Thyroid gland (tissue), 4 donors: ENCODE results near the gene PLCB1. TPM values are rescaled to one million over a fixed set of nuclear protein-coding genes. Genes with fewer than 3 reads are reported as not detected.

Source experiments
- DNase-seq, 2 donors: peaks; one replicate each; pipeline ENCODE4 v3.0.0-alpha.2; 2019
- H3K27ac ChIP-seq, 3 donors: fragments of 200-600 bp; sonication (generic); 1 replicate in 2 of 3; 2 replicates in 1 of 3; pipeline ENCODE4 v1.5.1; 2016 to 2019; ENCODE audit warnings: mild to moderate bottlenecking in 1 of 3, moderate library complexity in 1 of 3
- H3K27me3 ChIP-seq: fragments of 200-600 bp; sonication (generic); one replicate; pipeline ENCODE4 v1.5.1; 2019
- H3K36me3 ChIP-seq, 2 donors: fragments of 200-600 bp; sonication (generic); one replicate each; pipeline ENCODE4 v1.5.1; 2016 to 2019
- H3K4me1 ChIP-seq, 2 donors: fragments of 200-600 bp; sonication (generic); one replicate each; pipeline ENCODE4 v1.5.1; 2017 to 2019
- H3K4me3 ChIP-seq, 3 donors: fragments of 200-600 bp; sonication (generic); replicated peaks in 1 of 3; 1 replicate in 2 of 3; 2 replicates in 1 of 3; pipeline ENCODE4 v1.5.1; 2016; ENCODE audit warnings: mild to moderate bottlenecking in 1 of 3
- H3K9me3 ChIP-seq: fragments of 200-600 bp; sonication (generic); one replicate; pipeline ENCODE4 v1.5.1; 2017
- CTCF ChIP-seq, 6 experiments: fragments of 200-600 bp in 3 of 6; fragments of 450-650 bp in 3 of 6; sonication (generic) in 3 of 6; IDR thresholded peaks; one replicate each; pipeline ENCODE4 v1.5.1; 2016 to 2019; ENCODE audit warnings: antibody characterized with exemption in 6 of 6, mild to moderate bottlenecking in 2 of 6, inconsistent platforms in 1 of 6, moderate library complexity in 1 of 6
- POLR2A ChIP-seq, 2 donors: fragments of 450-650 bp; IDR thresholded peaks; one replicate each; pipeline ENCODE4 v1.6.1; 2017; ENCODE audit warnings: antibody characterized with exemption in 2 of 2, mild to moderate bottlenecking in 2 of 2, moderate library complexity in 1 of 2
- WGBS, 2 donors: methylation state at CpG; one replicate each; pipeline ENCODE4 v1.1.5; 2017; 5-methylcytosine and 5-hydroxymethylcytosine counted together
- intact Hi-C: fragments of 100-400 bp; cut with DNase I; formaldehyde crosslinking; loops from one replicate; pipeline ENCODE4 v1.15.1; 2023
- total RNA-seq, 4 donors: library from RNA; depleted of rRNA; stranded (reverse); fragments of >200 nt; gene quantifications; one replicate each; pipeline ENCODE4 v1.2.3, GENCODE V29; 2016

PLCB1 gene
- total RNA-seq, 4 donors from 2014 or later: 7.3 to 14.1 (median 11.0) TPM

- WGBS, 2 donors: 82 to 85% methylated on average over 2 of the region's 2 CpGs
- H3K9me3 ChIP-seq: no peaks in the 10 kb centered on the region
Measured at GRCh38 chr20:8271727-8272126, 139.7 kb downstream of the PLCB1 start.

GRCh38 chr20:8272766-8273165, 140.7 kb downstream of the PLCB1 start:
- Histone ChIP-seq H3K27ac (no peak overlapping the region), H3K4me1 (no peaks in the 10 kb centered on the region), H3K9me3 (no peaks in the 10 kb centered on the region), H3K36me3 (no peaks in the 10 kb centered on the region), H3K4me3 (no peak overlapping the region), H3K27me3 (no peaks in the 10 kb centered on the region)
- 88 to 89% methylated on average over 1 of the region's 1 CpG for WGBS, 2 donors
- intact Hi-C loops: no loop called here
- no peak for DNase-seq
- no peak for TF ChIP-seq CTCF (IDR thresholded peaks at IDR 0.05)
- no peak for TF ChIP-seq POLR2A (IDR thresholded peaks at IDR 0.05)

More at GRCh38 chr20:8271727-8272126, 139.7 kb downstream of the PLCB1 start:
- Histone ChIP-seq H3K27me3 (no peaks in the 10 kb centered on the region), H3K4me1 (no peaks in the 10 kb centered on the region), H3K4me3 (no peak overlapping the region), H3K27ac (no peak overlapping the region), H3K36me3 (no peaks in the 10 kb centered on the region)
- DNase-seq: no peak
- intact Hi-C loops: no loop called here
- no peak for TF ChIP-seq CTCF (IDR thresholded peaks at IDR 0.05)
- TF ChIP-seq POLR2A (IDR thresholded peaks at IDR 0.05): no peak

- Histone ChIP-seq H3K36me3 (no peaks in the 10 kb centered on the region), H3K27ac (no peak overlapping the region), H3K9me3 (no peaks in the 10 kb centered on the region), H3K4me1 (no peaks in the 10 kb centered on the region), H3K4me3 (no peak overlapping the region), H3K27me3 (no peaks in the 10 kb centered on the region)
- no peak for TF ChIP-seq CTCF (IDR thresholded peaks at IDR 0.05)
- TF ChIP-seq POLR2A (IDR thresholded peaks at IDR 0.05): no peak
- intact Hi-C loops: no loop called here
- DNase-seq: no peak
- WGBS, 2 donors: 89 to 90% methylated on average over 2 of the region's 2 CpGs
Measured at GRCh38 chr20:8284902-8285301, 152.8 kb downstream of the PLCB1 start.

- WGBS, 2 donors: 90% methylated on average over 5 of the region's 5 CpGs
- Histone ChIP-seq H3K4me3 (no peak overlapping the region), H3K9me3 (no peaks in the 10 kb centered on the region), H3K27ac (no peak overlapping the region), H3K27me3 (no peaks in the 10 kb centered on the region), H3K4me1 (no peaks in the 10 kb centered on the region), H3K36me3 (no peaks in the 10 kb centered on the region)
- TF ChIP-seq POLR2A (IDR thresholded peaks at IDR 0.05): no peak
- TF ChIP-seq CTCF (IDR thresholded peaks at IDR 0.05): no peak
- no peak for DNase-seq
- intact Hi-C loops: no loop called here
Measured at GRCh38 chr20:8287340-8287739, 155.3 kb downstream of the PLCB1 start.

- 85 to 94% methylated on average over 1 of the region's 1 CpG for WGBS, 2 donors
- Histone ChIP-seq H3K27ac (no peak overlapping the region), H3K9me3 (no peaks in the 10 kb centered on the region), H3K36me3 (no peaks in the 10 kb centered on the region), H3K4me1 (no peaks in the 10 kb centered on the region), H3K27me3 (no peaks in the 10 kb centered on the region), H3K4me3 (no peak overlapping the region)
- DNase-seq: no peak
- intact Hi-C loops: no loop called here
- no peak for TF ChIP-seq POLR2A (IDR thresholded peaks at IDR 0.05)
- no peak for TF ChIP-seq CTCF (IDR thresholded peaks at IDR 0.05)
Measured at GRCh38 chr20:8291200-8291599, 159.1 kb downstream of the PLCB1 start.
